Activated CD4-positive, alpha-beta memory T cell treated with anti-CD3 and anti-CD28 coated beads, Interleukin-2, amount 10 ng/mL, durations not matched to agents 7 days and 5 days (primary cell): Measurements from ENCODE around the gene TASP1. TPM values are rescaled to one million over a fixed set of nuclear protein-coding genes. Genes with fewer than 3 reads are reported as not detected.
"Not testable (repeated sequence)": the region's sequence is repeated elsewhere in the genome, so short reads cannot be mapped to it uniquely, and the experiment has no call there.

Source experiments
- CTCF ChIA-PET: fragments of 350-600 bp; sonication (Branson Sonifier 250); formaldehyde crosslinking; loops from one replicate; lab custom pipeline; 2021; ENCODE audit warnings: antibody characterized with exemption, inconsistent platforms; lab: Charles Lee
- POLR2A ChIA-PET: fragments of 350-600 bp; sonication (Branson Sonifier 250); formaldehyde crosslinking; loops from one replicate; lab custom pipeline; 2021; ENCODE audit warnings: antibody characterized with exemption; lab: Charles Lee
- DNase-seq: peaks from one replicate; pipeline ENCODE4 v3.0.0-alpha.2; 2020
- H3K27ac Mint-ChIP-seq: one replicate; pipeline ENCODE4 v1.8.0; 2021; ENCODE audit warnings: mild to moderate bottlenecking, mixed read lengths
- H3K27me3 Mint-ChIP-seq: one replicate; pipeline ENCODE4 v1.8.0; 2021; ENCODE audit warnings: mixed read lengths
- H3K36me3 Mint-ChIP-seq: one replicate; pipeline ENCODE4 v1.8.0; 2021; ENCODE audit warnings: low read depth, mixed read lengths
- H3K4me1 Mint-ChIP-seq: one replicate; pipeline ENCODE4 v1.8.0; 2021; ENCODE audit warnings: mixed read lengths
- H3K4me3 Mint-ChIP-seq: one replicate; pipeline ENCODE4 v1.8.0; 2021; ENCODE audit warnings: mild to moderate bottlenecking, mixed read lengths
- H3K9me3 Mint-ChIP-seq: one replicate; pipeline ENCODE4 v1.8.0; 2021; ENCODE audit warnings: mixed read lengths
- total RNA-seq, 2 experiments: library from RNA; stranded (reverse); gene quantifications; one replicate each; pipeline ENCODE4 v1.2.3, GENCODE V29; 2021

Gene TASP1
- total RNA-seq, 2 experiments from 2014 or later: 8.6 to 9.8 TPM

DNA sequence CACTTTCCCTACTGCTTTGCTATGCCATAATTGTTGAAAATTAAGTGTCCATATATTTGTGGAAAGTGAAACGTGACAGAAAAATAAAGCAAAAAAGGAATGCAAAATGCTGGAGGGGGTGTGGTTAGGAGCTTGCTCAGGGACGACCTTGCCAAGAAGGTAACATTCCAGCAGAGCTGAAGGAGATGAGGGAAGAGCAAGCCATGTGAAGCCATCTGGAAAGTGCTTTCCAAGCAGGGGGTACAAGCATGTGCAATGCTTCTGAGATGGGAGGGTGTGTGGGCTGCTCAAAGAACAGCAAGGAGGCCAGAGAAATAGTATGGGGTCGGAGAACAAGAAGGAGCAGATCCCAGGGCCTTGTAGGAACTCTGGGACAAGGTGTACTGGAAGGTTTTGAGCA is 255.9 kb downstream of the TASP1 start:
- Mint-ChIP-seq H3K4me3 (no peak overlapping the region), H3K27ac (no peak overlapping the region), H3K4me1 (no peaks in the 10 kb centered on the region), H3K9me3 (peaks cover 15% of the 10 kb centered on the region), H3K27me3 (no peaks in the 10 kb centered on the region), H3K36me3 (peaks cover 3% of the 10 kb centered on the region)
- DNase-seq: no peak
- POLR2A ChIA-PET: no interaction called here
- CTCF ChIA-PET: no interaction called here

DNA sequence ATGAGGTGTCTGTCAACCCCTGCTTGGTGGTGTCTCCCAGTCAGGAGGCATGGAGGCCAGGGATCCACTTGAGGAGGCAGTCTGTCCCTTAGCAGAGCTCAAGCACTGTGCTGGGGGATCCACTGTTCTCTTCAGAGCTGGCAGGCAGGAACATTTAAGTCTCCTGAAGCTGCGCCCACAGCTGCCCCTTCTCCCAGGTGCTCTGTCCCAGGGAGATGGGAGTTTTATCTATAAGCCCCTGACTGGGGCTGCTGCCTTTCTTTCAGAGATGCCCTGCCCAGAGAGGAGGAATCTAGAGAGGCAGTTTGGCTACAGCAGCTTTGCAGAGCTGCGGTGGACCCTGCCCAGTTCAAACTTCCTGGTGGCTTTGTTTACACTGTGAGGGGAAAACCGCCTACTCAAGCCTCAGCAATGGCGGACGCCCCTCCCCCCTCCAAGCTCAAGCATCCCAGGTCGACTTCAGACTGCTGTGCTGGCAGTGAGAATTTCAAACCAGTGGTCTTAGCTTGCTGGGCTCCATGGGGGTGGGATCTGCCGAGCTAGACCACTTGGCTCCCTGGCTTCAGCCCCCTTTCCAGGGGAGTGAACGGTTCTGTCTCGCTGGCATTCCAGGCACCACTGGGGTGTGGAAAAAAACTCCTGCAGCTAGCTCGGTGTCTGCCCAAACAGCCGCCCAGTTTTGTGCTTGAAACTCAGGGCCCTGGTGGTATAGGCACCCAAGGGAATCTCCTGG is 258.1 kb downstream of the TASP1 start:
- H3K4me3 Mint-ChIP-seq, H3K27ac Mint-ChIP-seq, H3K36me3 Mint-ChIP-seq, DNase-seq, H3K4me1 Mint-ChIP-seq, POLR2A ChIA-PET, H3K27me3 Mint-ChIP-seq, CTCF ChIA-PET: not testable (repeated sequence)
- peaks cover 15% of the 10 kb centered on the region for H3K9me3 Mint-ChIP-seq

DNA sequence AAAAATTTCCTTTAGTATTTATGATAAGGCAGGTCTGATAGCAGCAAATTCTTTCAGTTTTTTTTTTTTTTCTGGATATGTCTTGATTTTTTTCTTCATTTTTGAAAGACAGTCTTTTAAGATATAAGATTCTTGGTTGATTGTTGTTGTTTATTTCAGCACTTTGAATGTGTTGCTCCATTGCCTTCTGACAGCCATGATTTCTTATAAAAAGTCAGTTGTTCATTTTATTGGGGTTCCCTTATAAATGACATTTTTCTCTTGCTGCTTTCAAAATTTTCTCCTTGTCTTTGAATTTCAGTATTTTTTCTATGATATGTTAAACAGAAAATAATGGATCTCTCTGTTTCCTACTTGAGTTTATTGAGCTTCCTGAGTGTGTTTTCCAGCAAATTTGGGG is 265.3 kb downstream of the TASP1 start:
- Mint-ChIP-seq H3K4me3 (no peak overlapping the region), H3K27me3 (peaks cover 1% of the 10 kb centered on the region), H3K4me1 (no peaks in the 10 kb centered on the region), H3K9me3 (peaks cover 10% of the 10 kb centered on the region), H3K27ac (no peak overlapping the region), H3K36me3 (no peaks in the 10 kb centered on the region)
- no peak for DNase-seq
- CTCF ChIA-PET: no interaction called here
- POLR2A ChIA-PET: no interaction called here

DNA sequence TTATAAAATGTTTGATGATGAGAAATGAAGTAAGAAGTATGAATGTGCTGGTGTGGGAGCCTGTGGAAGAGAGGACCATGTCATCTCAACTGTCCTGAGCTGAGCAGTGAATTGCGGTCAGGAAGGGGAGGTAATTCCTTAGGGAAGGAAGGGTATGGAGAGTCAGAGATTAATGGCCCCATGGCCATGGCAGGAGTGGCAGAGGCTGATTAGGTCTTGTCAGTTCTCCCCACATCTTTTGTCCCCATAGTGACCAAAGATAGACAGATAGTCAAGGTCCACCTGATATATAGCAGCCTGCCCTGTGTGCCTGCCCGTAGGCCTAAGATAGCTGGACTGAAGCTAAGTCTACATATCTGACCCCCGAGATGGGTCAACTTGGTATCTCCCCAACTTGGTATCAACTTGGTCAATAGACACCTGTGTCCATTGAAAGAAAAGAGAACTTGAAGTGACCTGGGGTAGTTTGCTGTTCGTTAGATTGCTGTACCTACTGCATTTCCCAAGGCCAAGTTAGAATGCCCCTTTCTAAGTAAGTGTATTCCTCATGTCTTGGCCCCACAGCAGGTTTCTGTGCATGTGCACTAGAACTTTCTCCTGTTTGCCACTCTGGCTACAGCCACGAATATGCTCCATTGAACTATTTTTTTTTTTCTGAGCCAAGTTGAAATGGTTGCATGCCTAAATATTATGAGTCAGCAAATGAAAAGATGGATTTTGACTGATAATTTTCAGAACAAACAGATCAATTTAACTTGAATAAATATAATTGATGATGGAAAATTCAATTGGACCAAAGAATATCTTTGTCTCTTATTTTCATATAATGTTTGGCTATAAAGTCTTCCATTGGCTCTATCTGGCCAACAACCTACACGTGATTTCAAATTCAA is 274.2 kb downstream of the TASP1 start:
- Mint-ChIP-seq H3K9me3 (no peaks in the 10 kb centered on the region), H3K4me1 (no peaks in the 10 kb centered on the region)
- DNase-seq: no peak

DNA sequence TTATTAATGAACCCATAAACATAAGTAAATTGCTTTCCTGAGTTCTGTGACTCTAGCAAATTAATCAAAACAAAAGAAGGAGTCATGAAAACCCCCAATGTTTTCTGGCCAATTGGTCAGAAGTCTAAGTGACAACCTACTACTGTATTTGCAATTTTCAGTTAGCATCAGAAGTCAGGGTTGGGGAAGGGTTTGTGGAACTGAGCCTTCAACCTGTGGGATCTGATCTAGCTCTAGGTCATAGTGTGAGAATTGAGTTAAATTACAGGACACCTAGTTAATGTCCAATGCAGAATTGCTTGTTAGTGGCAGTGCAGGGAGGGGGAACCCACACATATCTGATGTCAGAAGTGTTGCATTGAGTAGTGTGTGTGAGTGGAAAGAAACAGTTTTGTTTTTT is 275.3 kb downstream of the TASP1 start:
- no peaks in the 10 kb centered on the region for H3K27me3 Mint-ChIP-seq
- no peak overlapping the region for H3K27ac Mint-ChIP-seq
- no peaks in the 10 kb centered on the region for H3K36me3 Mint-ChIP-seq
- H3K4me3 Mint-ChIP-seq: no peak overlapping the region
- no peaks in the 10 kb centered on the region for H3K9me3 Mint-ChIP-seq
- no peak for DNase-seq
- H3K4me1 Mint-ChIP-seq: no peaks in the 10 kb centered on the region
- ChIA-PET POLR2A (no interaction called here), CTCF (no interaction called here)

More for the DNA sequence above, 274.2 kb downstream of the TASP1 start:
- POLR2A ChIA-PET: no interaction called here
- Mint-ChIP-seq H3K27me3 (no peaks in the 10 kb centered on the region), H3K4me3 (no peak overlapping the region), H3K36me3 (no peaks in the 10 kb centered on the region), H3K27ac (no peak overlapping the region)
- CTCF ChIA-PET: no interaction called here

DNA sequence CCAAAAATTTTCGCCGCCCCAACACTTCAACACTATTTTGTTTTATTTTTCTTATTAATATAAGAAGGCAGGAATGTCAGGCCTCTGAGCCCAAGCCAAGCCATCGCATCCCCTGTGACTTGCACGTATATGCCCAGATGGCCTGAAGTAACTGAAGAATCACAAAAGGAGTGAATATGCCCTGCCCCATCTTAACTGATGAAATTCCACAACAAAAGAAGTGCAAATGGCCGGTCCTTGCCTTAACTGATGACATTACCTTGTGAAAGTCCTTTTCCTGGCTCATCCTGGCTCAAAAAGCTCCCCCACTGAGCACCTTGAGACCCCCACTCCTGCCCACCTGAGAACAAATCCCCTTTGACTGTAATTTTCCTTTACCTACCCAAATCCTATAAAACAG is 276.6 kb downstream of the TASP1 start:
- DNase-seq, CTCF ChIA-PET, H3K4me1 Mint-ChIP-seq, H3K27me3 Mint-ChIP-seq, H3K27ac Mint-ChIP-seq, POLR2A ChIA-PET, H3K4me3 Mint-ChIP-seq, H3K9me3 Mint-ChIP-seq, H3K36me3 Mint-ChIP-seq: not testable (repeated sequence)

DNA sequence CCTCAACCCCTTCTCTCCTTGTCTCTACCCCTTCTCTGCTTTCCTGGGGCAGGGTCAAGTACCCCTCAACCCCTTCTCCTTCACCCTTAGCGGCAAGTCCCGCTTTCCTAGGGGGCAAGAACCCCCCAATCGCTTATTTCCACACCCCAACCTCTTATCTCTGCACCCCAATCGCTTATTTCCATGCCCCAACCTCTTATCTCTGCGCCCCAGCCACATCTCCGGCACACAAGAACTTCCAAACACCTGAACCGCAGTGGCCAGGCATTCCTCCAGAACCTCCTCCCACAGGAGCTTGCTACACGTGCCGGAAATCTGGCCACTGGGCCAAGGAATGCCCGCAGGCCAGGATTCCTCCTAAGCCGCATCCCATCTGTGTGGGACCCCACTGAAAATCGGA is 279.8 kb downstream of the TASP1 start:
- H3K4me1 Mint-ChIP-seq, CTCF ChIA-PET: not testable (repeated sequence)

DNA sequence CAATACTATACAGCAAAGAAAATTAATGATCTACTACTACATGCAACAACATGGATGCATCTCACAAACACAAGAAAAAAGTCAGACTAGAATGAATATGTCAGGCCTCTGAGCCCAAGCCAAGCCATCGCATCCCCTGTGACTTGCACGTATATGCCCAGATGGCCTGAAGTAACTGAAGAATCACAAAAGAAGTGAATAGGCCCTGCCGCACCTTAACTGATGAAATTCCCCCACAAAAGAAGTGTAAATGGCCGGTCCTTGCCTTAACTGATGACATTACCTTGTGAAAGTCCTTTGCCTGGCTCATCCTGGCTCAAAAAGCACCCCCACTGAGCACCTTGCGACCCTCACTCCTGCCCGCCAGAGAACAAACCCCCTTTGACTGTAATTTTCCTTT is 280.9 kb downstream of the TASP1 start:
- H3K27ac Mint-ChIP-seq, POLR2A ChIA-PET, H3K4me3 Mint-ChIP-seq, DNase-seq, H3K4me1 Mint-ChIP-seq, H3K9me3 Mint-ChIP-seq, H3K36me3 Mint-ChIP-seq, H3K27me3 Mint-ChIP-seq, CTCF ChIA-PET: not testable (repeated sequence)

More for the DNA sequence above, 279.8 kb downstream of the TASP1 start:
- H3K4me3 Mint-ChIP-seq, H3K27me3 Mint-ChIP-seq, H3K9me3 Mint-ChIP-seq, POLR2A ChIA-PET, H3K27ac Mint-ChIP-seq, DNase-seq, H3K36me3 Mint-ChIP-seq: not testable (repeated sequence)

DNA sequence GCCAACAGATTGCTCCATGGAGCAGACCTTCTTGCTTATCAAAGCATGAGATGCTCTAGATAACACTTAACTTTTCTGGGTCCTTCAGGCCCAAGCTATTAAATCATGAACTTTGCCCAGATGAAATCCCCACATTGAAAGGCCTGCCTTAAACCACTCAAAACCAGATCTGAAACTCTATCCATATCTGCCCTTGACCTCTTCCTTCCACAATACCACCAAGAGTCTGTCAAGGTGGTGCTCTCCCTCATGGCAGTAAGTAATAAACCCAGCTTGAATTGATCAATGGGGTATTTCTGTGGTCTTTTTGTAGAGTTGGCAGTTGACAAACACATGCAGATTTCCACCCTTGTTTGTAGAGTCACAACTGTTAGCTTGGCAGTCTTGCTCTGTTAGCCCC is 282.1 kb downstream of the TASP1 start:
- CTCF ChIA-PET: no interaction called here
- Mint-ChIP-seq H3K4me3 (no peak overlapping the region), H3K4me1 (no peaks in the 10 kb centered on the region), H3K36me3 (no peaks in the 10 kb centered on the region), H3K9me3 (no peaks in the 10 kb centered on the region), H3K27ac (no peak overlapping the region), H3K27me3 (no peaks in the 10 kb centered on the region)
- DNase-seq: no peak
- POLR2A ChIA-PET: no interaction called here

DNA sequence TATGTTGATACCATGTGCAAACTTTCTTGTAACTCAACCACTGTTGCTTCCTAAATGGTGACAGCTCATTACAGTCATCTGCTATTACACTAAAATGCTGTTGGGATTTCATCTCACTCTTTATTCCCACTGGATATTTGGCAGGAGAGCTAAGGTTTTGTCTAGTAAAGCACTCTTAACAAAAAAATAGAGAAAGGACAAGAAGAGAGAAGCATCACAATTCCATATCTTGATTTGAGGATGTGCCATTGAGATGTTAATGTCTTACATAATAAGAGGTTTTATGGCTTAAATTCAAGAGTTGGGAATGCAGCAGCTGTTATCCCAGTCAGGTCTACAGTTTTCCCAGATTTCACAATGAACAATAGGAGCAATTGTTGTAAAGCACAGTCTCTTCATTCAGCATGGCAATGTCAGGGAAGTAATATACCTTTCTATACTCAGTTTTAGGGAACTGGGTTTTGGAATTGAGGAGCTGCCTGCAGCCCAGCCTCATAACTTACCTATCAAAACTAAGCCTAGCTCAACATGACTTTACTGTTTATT is 282.7 kb downstream of the TASP1 start:
- CTCF ChIA-PET: no interaction called here
- POLR2A ChIA-PET: no interaction called here
- Mint-ChIP-seq H3K36me3 (no peaks in the 10 kb centered on the region), H3K9me3 (no peaks in the 10 kb centered on the region), H3K27ac (no peak overlapping the region), H3K4me1 (no peaks in the 10 kb centered on the region), H3K4me3 (no peak overlapping the region), H3K27me3 (no peaks in the 10 kb centered on the region)
- no peak for DNase-seq

DNA sequence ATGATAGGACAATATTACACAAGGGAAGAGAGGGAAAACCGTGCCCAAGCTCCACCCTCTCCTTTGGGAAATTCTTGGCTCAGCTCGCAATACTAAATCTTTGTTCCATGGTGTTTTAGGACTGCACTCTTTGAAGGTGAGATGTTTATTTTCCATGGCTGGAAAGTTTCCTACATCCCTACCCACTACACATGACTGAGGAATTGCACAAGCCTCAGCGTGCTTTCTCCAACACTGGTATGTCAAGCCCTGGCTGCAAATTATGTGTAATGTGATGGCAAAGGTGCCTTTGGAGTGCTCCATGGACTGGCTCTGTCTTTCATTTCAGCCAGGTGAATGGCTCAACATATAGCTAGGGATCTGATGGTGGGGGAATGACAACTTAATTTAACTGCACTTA is 283.3 kb downstream of the TASP1 start:
- ChIA-PET POLR2A (no interaction called here), CTCF (no interaction called here)
- no peaks in the 10 kb centered on the region for H3K27me3 Mint-ChIP-seq
- no peaks in the 10 kb centered on the region for H3K9me3 Mint-ChIP-seq
- no peak for DNase-seq
- H3K36me3 Mint-ChIP-seq: no peaks in the 10 kb centered on the region
- H3K27ac Mint-ChIP-seq: no peak overlapping the region
- no peak overlapping the region for H3K4me3 Mint-ChIP-seq
- no peaks in the 10 kb centered on the region for H3K4me1 Mint-ChIP-seq

DNA sequence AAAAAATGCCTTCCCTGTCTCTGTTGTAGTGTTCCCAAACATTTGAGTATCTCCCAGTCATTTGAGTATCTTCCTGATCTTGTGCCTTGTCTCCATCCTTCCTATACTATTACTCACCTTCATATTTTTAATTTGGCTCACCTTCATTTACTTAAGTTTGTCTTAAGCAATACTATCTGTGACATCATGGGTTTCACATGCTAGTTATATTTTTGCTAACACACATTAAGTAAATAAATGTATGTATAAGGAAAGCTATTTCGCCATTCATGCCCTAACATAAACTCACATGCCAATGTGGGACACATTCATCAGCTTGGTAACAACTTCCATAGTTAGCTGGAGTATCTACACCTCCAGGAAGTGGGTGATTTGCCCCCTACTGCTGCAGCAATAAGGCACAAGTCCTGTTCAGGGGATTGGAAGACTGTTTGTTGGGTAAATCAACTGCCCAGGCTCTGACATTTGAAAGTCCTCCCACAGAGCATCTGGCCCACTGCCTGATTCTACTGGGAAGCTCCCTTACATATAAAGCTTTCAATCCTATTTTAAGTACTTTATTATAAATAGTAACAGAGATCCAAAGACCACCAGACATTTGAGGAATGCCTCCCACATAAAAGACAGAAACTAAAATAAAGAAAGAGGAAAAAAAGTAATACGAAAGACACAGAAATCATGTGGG is 285.3 kb downstream of the TASP1 start:
- ChIA-PET CTCF (no interaction called here), POLR2A (no interaction called here)
- H3K36me3 Mint-ChIP-seq: no peaks in the 10 kb centered on the region
- H3K27ac Mint-ChIP-seq: no peak overlapping the region
- H3K27me3 Mint-ChIP-seq: no peaks in the 10 kb centered on the region
- H3K4me1 Mint-ChIP-seq: no peaks in the 10 kb centered on the region
- H3K4me3 Mint-ChIP-seq: no peak overlapping the region
- no peak for DNase-seq
- H3K9me3 Mint-ChIP-seq: no peaks in the 10 kb centered on the region

DNA sequence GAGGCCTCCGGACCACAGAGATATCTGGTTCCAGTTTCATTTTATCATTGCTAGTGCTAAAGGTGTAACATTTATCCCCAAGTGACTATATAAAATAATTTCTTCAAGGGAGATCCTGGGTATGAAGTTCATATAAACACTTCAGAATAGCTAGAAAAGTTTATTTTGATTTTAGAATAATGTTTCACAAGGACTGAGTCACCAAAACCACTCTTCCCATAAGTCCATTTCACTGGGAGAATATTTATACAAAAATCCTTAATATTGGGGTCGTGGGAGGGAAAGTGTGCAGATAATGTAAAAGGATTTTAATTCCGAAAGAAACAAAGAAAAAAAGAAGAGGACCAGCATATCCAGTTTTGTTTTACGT is 289.5 kb downstream of the TASP1 start:
- POLR2A ChIA-PET: no interaction called here
- no peak for DNase-seq
- Mint-ChIP-seq H3K27me3 (no peaks in the 10 kb centered on the region), H3K9me3 (no peaks in the 10 kb centered on the region), H3K4me1 (no peaks in the 10 kb centered on the region), H3K27ac (no peak overlapping the region), H3K36me3 (no peaks in the 10 kb centered on the region), H3K4me3 (no peak overlapping the region)
- CTCF ChIA-PET: no interaction called here
